K562 (cell line): ENCODE results near the gene KPNA4.

Experiments
- FOXO4 ChIP-seq: fragments of 450-650 bp; formaldehyde crosslinking; IDR thresholded peaks from 2 replicates; pipeline ENCODE4 v1.4.0; 2020; ENCODE audit warnings: mild to moderate bottlenecking, moderate library complexity
- ZFX ChIP-seq: sonication (generic); formaldehyde crosslinking; IDR thresholded peaks from 2 replicates; pipeline ENCODE4 v1.8.0; 2022; ENCODE audit warnings: mild to moderate bottlenecking, missing genetic modification reagents, moderate library complexity
- ZNF239 ChIP-seq: fragments of 250-450 bp; sonication (Bioruptor Pico); IDR thresholded peaks from 2 replicates; pipeline ENCODE4 v1.4.0; 2020; ENCODE audit warnings: mild to moderate bottlenecking
- ZNF644 ChIP-seq: fragments of 200-800 bp; sonication (Bioruptor generic); IDR thresholded peaks from 2 replicates; pipeline ENCODE4 v1.6.1; 2016; ENCODE audit warnings: low read depth, missing genetic modification characterization, missing compliant biosample characterization

DNA sequence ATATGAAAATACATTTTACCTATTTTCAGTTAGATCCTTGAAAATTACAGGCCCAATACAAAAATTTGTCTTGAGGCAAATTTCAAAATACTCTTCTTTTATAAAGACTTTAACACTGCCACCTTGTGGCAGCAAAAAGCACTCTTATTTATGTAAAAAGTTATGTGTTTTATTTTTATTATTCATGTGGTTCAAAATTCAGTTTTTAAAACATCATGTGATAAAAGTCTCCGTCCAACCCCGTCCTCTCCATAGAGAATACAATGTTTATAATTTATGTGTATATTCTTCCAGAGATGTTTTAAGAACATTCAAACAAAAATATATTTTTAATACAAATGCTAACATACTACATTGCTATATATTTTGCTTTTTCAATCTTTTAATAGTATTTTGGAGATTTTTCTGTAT, 78.9 kb downstream of the KPNA4 start:
- TF ChIP-seq ZNF644 (tag) (no peak), ZFX (CRISPR knock-in tag) (no peak), FOXO4 (no peak), ZNF239 (CRISPR knock-in tag) (no peak)
